Lung (tissue), 12 donors: ENCODE measurements around the gene BCR. TPM values are rescaled to one million over a fixed set of nuclear protein-coding genes. Genes with fewer than 3 reads are reported as not detected.

Experiments used
- ATAC-seq: fragments of 200-7000 bp; cut with Tn5 transposase; one replicate; pipeline ENCODE4 v1.9.1; 2020; ENCODE audit warnings: moderate number of reproducible peaks; ENCODE audit not compliant: insufficient read depth, low FRiP score
- DNase-seq, 3 donors: peaks; one replicate each; pipeline ENCODE4 v3.0.0-alpha.2; 2013 to 2017
- H3K27ac ChIP-seq, 2 donors: one replicate each; pipeline ENCODE4 v1.5.1; 2013; ENCODE audit warnings: mild to moderate bottlenecking in 2 of 2, moderate library complexity in 2 of 2, control low read depth in 1 of 2, inconsistent platforms in 1 of 2, low read depth in 1 of 2, low read length in 1 of 2
- H3K27me3 ChIP-seq, 3 donors: one replicate each; pipeline ENCODE4 v1.5.1; 2013; ENCODE audit warnings: low read length in 2 of 3; ENCODE audit not compliant: control insufficient read depth in 3 of 3, insufficient read depth in 3 of 3
- H3K36me3 ChIP-seq, 4 donors: one replicate each; pipeline ENCODE4 v1.5.1; 2013; ENCODE audit warnings: low read length in 4 of 4, mild to moderate bottlenecking in 1 of 4, moderate library complexity in 1 of 4; ENCODE audit not compliant: control insufficient read depth in 4 of 4, insufficient read depth in 4 of 4
- H3K4me1 ChIP-seq, 5 donors: one replicate each; pipeline ENCODE4 v1.5.1; 2013; ENCODE audit warnings: low read length in 5 of 5, mild to moderate bottlenecking in 2 of 5, moderate library complexity in 1 of 5; ENCODE audit not compliant: control insufficient read depth in 5 of 5, insufficient read depth in 5 of 5
- H3K4me3 ChIP-seq: one replicate; pipeline ENCODE4 v1.5.1; 2013; ENCODE audit warnings: mild to moderate bottlenecking, control low read depth, moderate library complexity
- H3K9ac ChIP-seq, 2 donors: one replicate each; pipeline ENCODE4 v1.5.1; 2013; ENCODE audit warnings: low read length in 2 of 2, control low read depth in 1 of 2; ENCODE audit not compliant: insufficient read depth in 1 of 2
- H3K9me3 ChIP-seq, 4 donors: one replicate each; pipeline ENCODE4 v1.5.1; 2013; ENCODE audit warnings: low read length in 3 of 4, mild to moderate bottlenecking in 1 of 4, moderate library complexity in 1 of 4; ENCODE audit not compliant: control insufficient read depth in 4 of 4, insufficient read depth in 3 of 4
- WGBS, 2 donors: extraction: QIAGEN DNeasy Blood & Tissue Kit; methylation state at CpG; one replicate each; pipeline ENCODE4 v1.1.7; 2013; 5-methylcytosine and 5-hydroxymethylcytosine counted together
- polyA plus RNA-seq, 2 donors: library from polyadenylated mRNA; stranded (reverse); fragments of 200-250 nt; gene quantifications; one replicate each; pipeline ENCODE4 v1.2.1, GENCODE V29; 2013
- total RNA-seq, 2 donors: library from RNA; depleted of rRNA in 1 of 2; stranded (reverse); fragments of >200 nt in 1 of 2; gene quantifications; one replicate each; pipeline ENCODE4 v1.2.1, GENCODE V29; 2014 to 2021
- TF ChIP-seq, protein P1 (sequence below): IDR thresholded peaks from 2 replicates; pipeline ENCODE4 v1.5.1; 2012; ENCODE audit warnings: mild to moderate bottlenecking; ENCODE audit errors: control extremely low read depth, extremely low read depth
- donor health status: control.
- donor health status: control.
- donor health status: Bipolar disorder and iron deficiency.
- donor health status: healthy.
- donor health status: DM: yes; HTN: yes; CAD: no.

Gene BCR
- total and polyA plus RNA-seq, 4 donors: 21.8 to 67.3 (median 31.8) TPM

GRCh38 chr22:23180893-23181720, 798 bp downstream of the BCR start:
- Histone ChIP-seq H3K9ac (no peak overlapping the region), H3K4me1 (peaks cover 3 to 40% (median 14%) of the 10 kb centered on the region in 5 donors), H3K4me3 (peak overlapping the region; percentile 70), H3K27ac (peak overlapping the region in 1 of 2 donors; percentile 85), H3K27me3 (no peaks in the 10 kb centered on the region), H3K36me3 (no peaks in the 10 kb centered on the region), H3K9me3 (peaks cover 0 to 6% (median 2%) of the 10 kb centered on the region in 4 donors)
- ATAC-seq (no peak), DNase-seq (no peak)
- 5 to 7% methylated on average over 87 to 112 of the region's 112 CpGs for WGBS, 2 donors
- TF ChIP-seq, protein P1, sequence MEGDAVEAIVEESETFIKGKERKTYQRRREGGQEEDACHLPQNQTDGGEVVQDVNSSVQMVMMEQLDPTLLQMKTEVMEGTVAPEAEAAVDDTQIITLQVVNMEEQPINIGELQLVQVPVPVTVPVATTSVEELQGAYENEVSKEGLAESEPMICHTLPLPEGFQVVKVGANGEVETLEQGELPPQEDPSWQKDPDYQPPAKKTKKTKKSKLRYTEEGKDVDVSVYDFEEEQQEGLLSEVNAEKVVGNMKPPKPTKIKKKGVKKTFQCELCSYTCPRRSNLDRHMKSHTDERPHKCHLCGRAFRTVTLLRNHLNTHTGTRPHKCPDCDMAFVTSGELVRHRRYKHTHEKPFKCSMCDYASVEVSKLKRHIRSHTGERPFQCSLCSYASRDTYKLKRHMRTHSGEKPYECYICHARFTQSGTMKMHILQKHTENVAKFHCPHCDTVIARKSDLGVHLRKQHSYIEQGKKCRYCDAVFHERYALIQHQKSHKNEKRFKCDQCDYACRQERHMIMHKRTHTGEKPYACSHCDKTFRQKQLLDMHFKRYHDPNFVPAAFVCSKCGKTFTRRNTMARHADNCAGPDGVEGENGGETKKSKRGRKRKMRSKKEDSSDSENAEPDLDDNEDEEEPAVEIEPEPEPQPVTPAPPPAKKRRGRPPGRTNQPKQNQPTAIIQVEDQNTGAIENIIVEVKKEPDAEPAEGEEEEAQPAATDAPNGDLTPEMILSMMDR: no peak

GRCh38 chr22:23181721-23182308, 1.5 kb downstream of the BCR start:
- H3K4me3 ChIP-seq: peak overlapping the region; percentile 70
- peaks cover 3 to 40% (median 14%) of the 10 kb centered on the region in 5 donors for H3K4me1 ChIP-seq
- H3K9ac ChIP-seq: no peak overlapping the region
- ATAC-seq (no peak), DNase-seq (no peak)
- 14 to 35% methylated on average over 43 of the region's 43 CpGs for WGBS, 2 donors
- H3K36me3 ChIP-seq: no peaks in the 10 kb centered on the region
- H3K27me3 ChIP-seq: no peaks in the 10 kb centered on the region
- TF ChIP-seq, protein P1: no peak
- peaks cover 0 to 5% (median 0%) of the 10 kb centered on the region in 4 donors for H3K9me3 ChIP-seq
- peak overlapping the region in 1 of 2 donors; percentile 65 for H3K27ac ChIP-seq

DNA sequence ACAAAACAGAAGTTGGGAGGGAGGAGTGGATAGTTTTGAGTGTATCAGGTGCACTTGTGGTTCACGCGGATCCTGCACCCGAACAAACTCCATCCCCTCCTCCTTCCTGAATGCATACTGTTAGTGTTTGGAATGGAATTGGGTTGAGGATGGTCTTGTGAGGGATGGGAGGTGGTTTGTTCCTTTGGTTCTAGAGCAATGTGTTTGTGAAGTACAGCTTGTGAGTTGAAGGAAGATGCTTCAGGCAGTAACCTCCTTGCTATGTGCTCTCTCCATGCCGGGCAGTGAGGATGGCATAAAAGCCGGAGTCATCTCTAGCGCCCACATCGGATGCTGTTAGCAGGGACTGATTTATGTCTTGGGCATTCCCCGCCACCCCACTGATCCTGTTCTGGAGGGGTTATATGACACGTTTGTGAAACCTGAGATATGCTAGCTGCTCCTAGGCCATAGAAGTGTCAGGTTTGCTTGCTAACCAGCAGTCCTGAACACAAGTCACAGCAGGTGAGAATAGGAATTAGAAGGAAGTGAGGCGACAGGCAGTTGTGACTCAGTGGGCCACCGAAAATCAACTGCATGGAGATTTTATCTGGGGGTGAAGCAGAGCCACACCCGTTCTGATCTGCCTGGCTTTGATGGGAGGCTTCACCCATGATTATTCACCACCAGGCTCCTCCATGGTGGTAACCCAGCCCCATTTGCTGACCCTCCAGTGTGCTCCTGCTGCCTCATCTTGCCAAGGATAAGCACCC, 2.2 kb downstream of the BCR start:
- Histone ChIP-seq H3K9me3 (peaks cover 0 to 2% (median 0%) of the 10 kb centered on the region in 4 donors), H3K27me3 (no peaks in the 10 kb centered on the region), H3K36me3 (no peaks in the 10 kb centered on the region), H3K4me1 (peaks cover 3 to 40% (median 14%) of the 10 kb centered on the region in 5 donors), H3K4me3 (peak overlapping the region; percentile 70), H3K27ac (peak overlapping the region in 1 of 2 donors; percentile 36), H3K9ac (no peak overlapping the region)
- WGBS, 2 donors: 12 to 22% methylated on average over 12 of the region's 12 CpGs
- ATAC-seq (no peak), DNase-seq (peak in 1 of 3 donors; percentile 30)
- TF ChIP-seq, protein P1: no peak
